BE2C (cell line): ENCODE data around the gene PSMC3.

Experiments used
- DNase-seq: peaks from one replicate; pipeline ENCODE4 v3.0.0-alpha.2; 2020
- H3K27me3 ChIP-seq: fragments of 250-450 bp; sonication (Bioruptor Pico); 2 replicates; pipeline ENCODE4 v1.5.1; 2020; ENCODE audit warnings: mild to moderate bottlenecking
- H3K36me3 ChIP-seq: fragments of 250-450 bp; sonication (Bioruptor Pico); 2 replicates; pipeline ENCODE4 v1.5.1; 2020; ENCODE audit warnings: mild to moderate bottlenecking
- H3K4me1 ChIP-seq: fragments of 250-450 bp; sonication (Bioruptor Pico); 2 replicates; pipeline ENCODE4 v1.5.1; 2020
- H3K4me3 ChIP-seq: 2 replicates; pipeline ENCODE4 v1.5.1; 2011; ENCODE audit warnings: low read depth, low read length
- H3K9me3 ChIP-seq: fragments of 250-450 bp; sonication (Bioruptor Pico); 2 replicates; pipeline ENCODE4 v1.5.1; 2020
- CTCF ChIP-seq: IDR thresholded peaks from 2 replicates; pipeline ENCODE4 v1.5.1; 2012; ENCODE audit warnings: mild to moderate bottlenecking, low read depth, low read length

Gene PSMC3

DNA sequence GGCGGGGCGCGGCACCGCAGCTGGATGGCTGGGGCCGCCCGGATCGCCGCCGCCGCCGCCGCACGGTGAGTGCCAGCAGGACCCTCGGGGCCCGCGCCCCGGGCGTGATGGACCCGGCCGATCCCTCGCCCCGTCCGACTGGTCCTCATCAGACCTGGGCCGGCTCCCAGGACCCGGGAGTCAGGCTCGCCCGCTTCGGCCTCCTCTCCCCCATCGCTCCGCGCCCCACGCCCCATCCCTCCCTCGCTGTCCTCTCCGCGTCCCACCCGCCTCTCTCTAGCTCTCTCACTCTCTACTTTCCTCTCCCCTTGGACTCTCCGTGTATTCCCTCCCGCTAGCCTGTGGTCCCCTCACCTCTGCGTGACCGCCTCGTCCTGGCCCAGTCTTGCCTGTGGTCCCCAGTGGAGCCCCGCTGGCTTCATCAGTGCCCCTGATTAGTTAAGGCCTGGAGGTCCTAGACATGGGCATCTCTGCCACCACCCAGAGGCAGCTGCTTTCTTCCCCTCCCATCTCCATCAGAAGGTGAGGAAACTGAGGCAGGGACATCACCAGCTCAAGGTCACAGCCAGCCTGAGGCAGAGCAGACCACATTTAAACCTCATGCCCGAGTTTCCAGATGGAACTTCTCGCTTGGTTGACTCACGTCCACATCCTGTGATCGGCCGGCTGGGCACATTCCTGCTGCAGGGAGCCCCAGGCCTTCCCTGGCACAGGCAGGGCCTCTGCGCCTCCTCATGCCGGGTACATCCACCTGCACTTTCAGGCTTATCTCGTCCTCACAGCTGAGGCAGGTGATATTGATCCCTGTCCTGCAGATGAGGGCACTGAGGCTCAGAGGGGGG, 17.4 kb downstream of the PSMC3 start:
- Histone ChIP-seq H3K36me3 (peaks cover 2% of the 10 kb centered on the region; the same call in 1 of the 2 replicates), H3K4me1 (no peaks in the 10 kb centered on the region), H3K4me3 (peak overlapping the region; percentile 74), H3K9me3 (no peaks in the 10 kb centered on the region), H3K27me3 (no peaks in the 10 kb centered on the region)
- DNase-seq, result peak; percentile 67
- TF ChIP-seq CTCF, result no peak

- no peaks in the 10 kb centered on the region for H3K9me3 ChIP-seq
- DNase-seq, result peak; percentile 91
- H3K4me3 ChIP-seq, result peak within 1 kb of the TSS; percentile 74
- H3K36me3 ChIP-seq, result peaks cover 2% of the 10 kb centered on the region; the same call in 1 of the 2 replicates
- no peaks in the 10 kb centered on the region for H3K27me3 ChIP-seq
- H3K4me1 ChIP-seq, result no peaks in the 10 kb centered on the region
- TF ChIP-seq CTCF, result peak; percentile 45
These were observed 18.3 kb downstream of the PSMC3 start, which contains the start of gene SLC39A13 for GRCh38 chr11:47407746-47408590. Gene SLC39A13, plus strand, starts transcription at chr11:47408590. Its CDS starts 1,505 bp downstream, at chr11:47410095.

DNA sequence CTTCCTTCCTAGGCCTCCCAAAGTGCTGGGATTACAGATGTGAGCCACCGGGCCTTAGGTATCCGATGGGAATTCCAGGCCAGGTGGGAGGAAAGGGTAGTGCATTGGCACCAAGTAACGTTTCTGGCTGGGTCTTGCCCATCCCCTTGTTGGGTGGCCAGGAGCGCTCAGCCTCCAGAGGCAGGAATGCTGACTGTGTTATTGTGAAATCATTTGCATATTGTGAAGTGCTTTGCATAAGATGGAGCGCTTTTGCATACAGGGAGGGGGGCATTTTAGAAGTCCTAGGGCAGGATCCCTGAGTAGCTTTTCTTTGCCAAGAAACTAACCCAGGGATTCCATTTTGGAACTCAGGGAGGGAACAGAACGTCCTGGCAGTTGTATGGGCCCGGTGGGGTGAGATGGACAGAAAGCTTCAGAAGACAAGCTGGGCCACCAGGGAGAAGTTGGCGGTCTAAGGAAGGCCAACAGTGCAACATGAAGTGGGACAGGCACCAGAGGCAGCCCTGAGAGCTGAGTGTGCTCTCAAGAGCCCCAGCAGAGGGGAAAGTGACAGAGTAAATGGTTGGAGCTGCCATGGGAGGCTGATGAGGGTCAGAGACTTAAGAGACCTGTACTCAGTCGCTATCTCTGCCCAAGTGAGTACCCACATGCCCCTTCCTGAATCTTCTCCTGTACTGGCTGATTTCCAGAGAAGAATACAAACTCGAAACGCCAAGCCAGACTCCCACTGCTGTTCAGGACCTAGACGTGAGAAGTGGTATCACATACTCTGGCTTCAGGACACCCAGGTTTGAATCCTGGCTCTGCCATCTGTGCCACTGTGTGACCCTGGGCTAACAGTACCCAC, 19.1 kb downstream of the PSMC3 start:
- H3K9me3 ChIP-seq, result no peaks in the 10 kb centered on the region
- H3K4me3 ChIP-seq, result peak overlapping the region; percentile 65
- H3K27me3 ChIP-seq, result no peaks in the 10 kb centered on the region
- no peak for DNase-seq
- H3K36me3 ChIP-seq, result peaks cover 2% of the 10 kb centered on the region; the same call in 1 of the 2 replicates
- no peaks in the 10 kb centered on the region for H3K4me1 ChIP-seq
- TF ChIP-seq CTCF, result no peak

DNA sequence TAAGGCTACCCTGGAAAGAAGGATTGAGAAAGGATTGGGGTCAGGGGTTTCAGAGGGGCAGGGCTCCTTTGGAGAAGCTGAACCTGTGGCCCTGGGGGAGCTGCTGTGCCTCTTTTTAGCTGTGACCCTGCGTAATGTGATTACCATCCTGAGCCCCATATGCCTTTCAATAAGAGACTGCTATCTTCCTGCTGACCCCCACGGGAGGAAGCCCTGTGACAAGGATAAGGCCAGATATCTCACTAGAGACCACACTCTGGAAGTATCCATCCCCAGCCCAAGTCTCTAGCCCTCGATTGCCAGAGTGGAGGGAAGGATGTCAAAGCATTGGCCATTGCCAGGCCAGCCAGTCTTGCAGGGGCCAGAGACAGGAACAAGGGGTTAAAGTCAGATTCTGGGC, 22.7 kb downstream of the PSMC3 start:
- Histone ChIP-seq H3K27me3 (no peaks in the 10 kb centered on the region), H3K4me1 (peaks cover 5% of the 10 kb centered on the region; the same call in 1 of the 2 replicates), H3K9me3 (no peaks in the 10 kb centered on the region), H3K4me3 (no peak overlapping the region), H3K36me3 (no peaks in the 10 kb centered on the region)
- no peak for DNase-seq
- TF ChIP-seq CTCF, result no peak

DNA sequence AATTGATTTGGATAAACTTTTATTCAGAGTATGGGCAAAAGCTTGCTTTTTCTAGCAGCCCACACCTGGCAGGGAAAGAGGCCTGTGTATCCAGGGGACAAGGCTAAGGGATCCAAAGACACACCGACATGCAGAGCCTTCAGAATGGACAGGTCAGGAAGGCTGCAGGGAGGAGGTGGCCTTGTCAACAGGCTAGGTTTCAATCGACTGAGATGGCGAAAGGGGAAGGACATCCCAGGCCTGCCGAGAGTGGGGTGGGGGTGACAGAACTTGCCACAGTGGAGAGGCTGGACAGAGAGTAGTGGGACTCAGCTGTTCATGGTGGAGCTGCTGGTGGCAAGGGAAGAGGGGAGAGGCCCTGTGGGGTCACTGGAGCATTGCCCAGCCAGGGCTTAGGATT, 23.1 kb downstream of the PSMC3 start:
- no peak for TF ChIP-seq CTCF
- H3K4me1 ChIP-seq, result peaks cover 5% of the 10 kb centered on the region; the same call in 1 of the 2 replicates
- no peak for DNase-seq

More for the DNA sequence above, 23.1 kb downstream of the PSMC3 start:
- Histone ChIP-seq H3K4me3 (no peak overlapping the region), H3K36me3 (no peaks in the 10 kb centered on the region), H3K27me3 (no peaks in the 10 kb centered on the region), H3K9me3 (no peaks in the 10 kb centered on the region)
